Measurements from ENCODE around the gene GPN1.

Gene GPN1

DNA sequence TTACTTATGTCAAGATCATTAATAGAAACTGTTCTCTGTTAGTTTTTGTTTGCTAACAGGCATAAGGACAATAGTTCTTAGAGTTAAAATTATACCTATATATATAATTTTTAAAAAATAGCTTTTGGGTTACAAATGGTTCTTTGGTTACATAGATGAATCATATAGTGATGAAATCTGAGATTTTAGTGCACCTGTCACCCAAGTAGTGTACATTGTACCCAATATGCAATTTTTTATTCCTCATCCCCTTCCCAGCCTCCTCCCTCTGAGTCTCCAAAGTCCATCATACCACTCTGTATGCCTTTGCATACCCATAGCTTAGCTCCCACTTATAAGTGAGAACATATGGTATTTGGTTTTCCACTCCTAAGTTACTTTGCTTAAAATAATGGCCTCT is 61.2 kb downstream of the GPN1 start:
- no peaks in the 10 kb centered on the region for H4K20me1 ChIP-seq (ENCODE audit: low read depth, low read length)
- H3K27me3 ChIP-seq (ENCODE audit: low read length), result no peaks in the 10 kb centered on the region
- TF ChIP-seq EZH2phosphoT487 (conservative IDR thresholded peaks at IDR 0.05; ENCODE audit: low read length), result no peak
- TF ChIP-seq, protein P1, sequence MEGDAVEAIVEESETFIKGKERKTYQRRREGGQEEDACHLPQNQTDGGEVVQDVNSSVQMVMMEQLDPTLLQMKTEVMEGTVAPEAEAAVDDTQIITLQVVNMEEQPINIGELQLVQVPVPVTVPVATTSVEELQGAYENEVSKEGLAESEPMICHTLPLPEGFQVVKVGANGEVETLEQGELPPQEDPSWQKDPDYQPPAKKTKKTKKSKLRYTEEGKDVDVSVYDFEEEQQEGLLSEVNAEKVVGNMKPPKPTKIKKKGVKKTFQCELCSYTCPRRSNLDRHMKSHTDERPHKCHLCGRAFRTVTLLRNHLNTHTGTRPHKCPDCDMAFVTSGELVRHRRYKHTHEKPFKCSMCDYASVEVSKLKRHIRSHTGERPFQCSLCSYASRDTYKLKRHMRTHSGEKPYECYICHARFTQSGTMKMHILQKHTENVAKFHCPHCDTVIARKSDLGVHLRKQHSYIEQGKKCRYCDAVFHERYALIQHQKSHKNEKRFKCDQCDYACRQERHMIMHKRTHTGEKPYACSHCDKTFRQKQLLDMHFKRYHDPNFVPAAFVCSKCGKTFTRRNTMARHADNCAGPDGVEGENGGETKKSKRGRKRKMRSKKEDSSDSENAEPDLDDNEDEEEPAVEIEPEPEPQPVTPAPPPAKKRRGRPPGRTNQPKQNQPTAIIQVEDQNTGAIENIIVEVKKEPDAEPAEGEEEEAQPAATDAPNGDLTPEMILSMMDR (IDR thresholded peaks at IDR 0.05; ENCODE audit: insufficient read depth, low read length, poor library complexity, severe bottlenecking), result no peak
- H3F3A ChIP-seq (ENCODE audit: insufficient read depth), result peaks cover 4% of the 10 kb centered on the region; the same call in 1 of the 2 replicates
- no peak overlapping the region for H3K4me2 ChIP-seq (ENCODE audit: low read depth, low read length, poor library complexity, severe bottlenecking)
- no peak overlapping the region for H3K9ac ChIP-seq (ENCODE audit: low read length)
- H3K36me3 ChIP-seq (ENCODE audit: low read length), result peaks cover 13% of the 10 kb centered on the region; the same call in 1 of the 2 replicates
- no peak overlapping the region for H3K4me3 ChIP-seq (ENCODE audit: insufficient read depth, low read length, poor library complexity, severe bottlenecking)
- H3K9me2 ChIP-seq (replicated peaks; ENCODE audit: insufficient read depth, low read length), result no peaks in the 10 kb centered on the region
- no peak overlapping the region for H3K27ac ChIP-seq (ENCODE audit: low read depth, low read length)
- H3K9me3 ChIP-seq (ENCODE audit: insufficient read depth, low read length), result no peaks in the 10 kb centered on the region
- no peaks in the 10 kb centered on the region for H3K79me2 ChIP-seq (ENCODE audit: insufficient read depth, low read length)
- no peak overlapping the region for H2AFZ ChIP-seq (ENCODE audit: low read depth, low read length, severe bottlenecking)

DNA sequence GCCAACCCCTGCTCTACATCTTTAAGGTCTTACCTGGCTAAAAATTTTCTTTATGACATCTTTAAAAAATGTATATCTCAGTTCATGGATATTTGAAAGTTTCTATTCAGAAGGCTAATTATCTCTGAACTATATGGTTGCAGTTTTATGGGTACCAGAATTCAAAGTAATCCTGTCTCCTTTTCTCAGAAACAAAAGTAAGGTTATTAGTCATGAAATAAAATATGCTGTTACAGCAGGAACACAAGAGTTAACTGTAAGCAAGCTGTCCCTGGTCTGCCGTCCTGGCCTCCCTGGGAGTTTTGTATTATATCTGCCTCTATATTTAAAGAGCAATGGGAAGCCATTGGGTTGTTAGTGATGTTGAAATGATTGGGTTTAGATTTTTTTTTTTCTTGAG is 68.8 kb downstream of the GPN1 start:
- H3K4me3 ChIP-seq (ENCODE audit: insufficient read depth, low read length, poor library complexity, severe bottlenecking), result no peak overlapping the region
- H4K20me1 ChIP-seq (ENCODE audit: low read depth, low read length), result no peaks in the 10 kb centered on the region
- TF ChIP-seq, protein P1 (IDR thresholded peaks at IDR 0.05; ENCODE audit: insufficient read depth, low read length, poor library complexity, severe bottlenecking), result no peak
- TF ChIP-seq EZH2phosphoT487 (conservative IDR thresholded peaks at IDR 0.05; ENCODE audit: low read length), result no peak
- H3K9ac ChIP-seq (ENCODE audit: low read length), result no peak overlapping the region
- no peaks in the 10 kb centered on the region for H3F3A ChIP-seq (ENCODE audit: insufficient read depth)
- no peaks in the 10 kb centered on the region for H3K9me2 ChIP-seq (replicated peaks; ENCODE audit: insufficient read depth, low read length)
- no peak overlapping the region for H2AFZ ChIP-seq (ENCODE audit: low read depth, low read length, severe bottlenecking)
- 0 out of 2 replicates have a peak, but pooled peaks cover 4% of the 10 kb centered on the region for H3K36me3 ChIP-seq (ENCODE audit: low read length)
- H3K4me2 ChIP-seq (ENCODE audit: low read depth, low read length, poor library complexity, severe bottlenecking), result no peak overlapping the region
- no peaks in the 10 kb centered on the region for H3K79me2 ChIP-seq (ENCODE audit: insufficient read depth, low read length)
- no peaks in the 10 kb centered on the region for H3K9me3 ChIP-seq (ENCODE audit: insufficient read depth, low read length)
- H3K27me3 ChIP-seq (ENCODE audit: low read length), result no peaks in the 10 kb centered on the region
- H3K27ac ChIP-seq (ENCODE audit: low read depth, low read length), result no peak overlapping the region
